K562 (cell line): Measurements from ENCODE around the gene SIGLEC14. TPM values are rescaled to one million over a fixed set of nuclear protein-coding genes. Genes with fewer than 3 reads are reported as not detected.

Experiments used
- ATAC-seq: fragments of 200-7000 bp; cut with Tn5 transposase; 3 replicates; pipeline ENCODE4 v1.9.1; 2020; ENCODE audit warnings: moderate library complexity
- BruUV-seq: library from RNA; stranded (reverse); fragments of 400-500 nt; replicated peaks from 2 replicates; lab custom pipeline; 2021; lab: Mats Ljungman, UMichigan
- CTCF ChIA-PET: fragments of 300-600 bp; formaldehyde crosslinking; extraction: SDS; loops from one replicate; lab custom pipeline; 2021; ENCODE audit warnings: low intra/inter-chr PET ratio; lab: Yijun Ruan, JAX
- POLR2A ChIA-PET: fragments of 300-600, 350-650 bp; sonication (Branson Sonifier 250); formaldehyde crosslinking; extraction: SDS; loops from one replicate; lab custom pipeline; 2021; ENCODE audit warnings: antibody characterized with exemption, inconsistent platforms; lab: Yijun Ruan, JAX
- DNase-seq, 4 experiments: peaks; one replicate each; pipeline versions ENCODE4 v3.0.0 to v3.0.0-alpha.2; 2011 to 2018; ENCODE audit warnings: low spot score in 3 of 4, mixed read lengths in 3 of 4; ENCODE audit errors: extremely low read depth in 1 of 4
- FAIRE-seq: peaks from 2 replicates; lab custom pipeline; 2011; peaks lifted over from hg19 to GRCh38; lab: Jason Lieb, UNC
- H2AFZ ChIP-seq: 2 replicates; pipeline ENCODE4 v1.6.0; 2011; ENCODE audit warnings: low read depth, low read length, control low read depth, inconsistent platforms
- H3K27ac ChIP-seq: fragments of 200-600 bp; 3 replicates; pipeline ENCODE4 v1.8.0; 2011; ENCODE audit warnings: low read depth, mild to moderate bottlenecking, control low read depth, inconsistent platforms, low read length, moderate library complexity, mixed read lengths; ENCODE audit errors: extremely low read depth
- H3K27me3 ChIP-seq, 2 experiments: fragments of 300-600 bp in 1 of 2; 2 replicates in 1 of 2; 3 replicates in 1 of 2; pipeline versions ENCODE4 v1.6.0 to v1.8.0; 2011; ENCODE audit warnings: inconsistent platforms in 2 of 2, low read length in 2 of 2, mild to moderate bottlenecking in 1 of 2, mixed read lengths in 1 of 2, moderate library complexity in 1 of 2; ENCODE audit not compliant: control insufficient read depth in 2 of 2, insufficient read depth in 2 of 2
- H3K36me3 ChIP-seq: fragments of 300-600 bp; 3 replicates; pipeline ENCODE4 v1.8.0; 2011; ENCODE audit warnings: mild to moderate bottlenecking, low read length, inconsistent platforms; ENCODE audit not compliant: control insufficient read depth, insufficient read depth
- H3K4me1 ChIP-seq, 2 experiments: fragments of 200-600 bp in 1 of 2; replicated peaks in 1 of 2; 2 replicates in 1 of 2; 3 replicates in 1 of 2; pipeline versions ENCODE4 v1.5.1 to v1.8.0; 2011; ENCODE audit warnings: inconsistent platforms in 2 of 2, low read length in 2 of 2, mild to moderate bottlenecking in 1 of 2, mixed read lengths in 1 of 2, moderate library complexity in 1 of 2; ENCODE audit not compliant: control insufficient read depth in 2 of 2, insufficient read depth in 2 of 2
- H3K4me2 ChIP-seq: 2 replicates; pipeline ENCODE4 v1.6.1; 2011; ENCODE audit warnings: low read length, control low read depth, inconsistent platforms, mixed read lengths; ENCODE audit not compliant: insufficient read depth
- H3K4me3 ChIP-seq: fragments of 200-600 bp; sonication (generic), shearing (Covaris generic); 2 replicates; pipeline ENCODE4 v1.5.1; 2016; ENCODE audit warnings: control low read depth, inconsistent platforms
- H3K79me2 ChIP-seq: fragments of 200-600 bp; 3 replicates; pipeline ENCODE4 v1.8.0; 2011; ENCODE audit warnings: low read length, inconsistent platforms; ENCODE audit not compliant: control insufficient read depth, insufficient read depth
- H3K9ac ChIP-seq, 2 experiments: 2 replicates each; pipeline versions ENCODE4 v1.6.0 to v1.6.1; 2011; ENCODE audit warnings: low read depth in 2 of 2, low read length in 2 of 2, control low read depth in 1 of 2, inconsistent platforms in 1 of 2, mild to moderate bottlenecking in 1 of 2, mixed read lengths in 1 of 2; ENCODE audit not compliant: insufficient read depth in 1 of 2
- H3K9me1 ChIP-seq: one replicate; pipeline ENCODE4 v1.6.0; 2011; ENCODE audit warnings: inconsistent platforms, mild to moderate bottlenecking, low read length, moderate library complexity; ENCODE audit not compliant: control insufficient read depth, insufficient read depth
- H3K9me3 ChIP-seq: replicated peaks from 2 replicates; pipeline ENCODE4 v1.5.1; 2011; ENCODE audit warnings: low read depth, low read length, inconsistent platforms; ENCODE audit not compliant: control insufficient read depth, insufficient read depth
- H4K20me1 ChIP-seq: replicated peaks from 2 replicates; pipeline ENCODE4 v1.6.1; 2011; ENCODE audit warnings: low read length, inconsistent platforms, mixed read lengths; ENCODE audit not compliant: control insufficient read depth, insufficient read depth
- DDX20 ChIP-seq: fragments of 450-650 bp; IDR thresholded peaks from 2 replicates; pipeline ENCODE4 v1.6.1; 2016; ENCODE audit warnings: missing genetic modification characterization, low read depth, mild to moderate bottlenecking, missing compliant biosample characterization, moderate library complexity
- KLF10 ChIP-seq: fragments of 250-450 bp; sonication (Bioruptor Pico); IDR thresholded peaks from 2 replicates; pipeline ENCODE4 v1.6.1; 2021; ENCODE audit warnings: matching md5 sums
- MTA1 ChIP-seq: fragments of 450-650 bp; IDR thresholded peaks from 2 replicates; pipeline ENCODE4 v1.6.1; 2017; ENCODE audit warnings: borderline replicate concordance
- MYNN ChIP-seq, 2 experiments: sonication (generic); formaldehyde crosslinking in 1 of 2; IDR thresholded peaks; 2 replicates each; pipeline versions ENCODE4 v1.5.0 to v1.6.1; 2016 to 2020; ENCODE audit warnings: antibody characterized with exemption in 1 of 2, missing genetic modification reagents in 1 of 2
- SIRT6 ChIP-seq: IDR thresholded peaks from one replicate; pipeline ENCODE4 v1.6.1; 2012; ENCODE audit warnings: low read depth, mild to moderate bottlenecking, control low read depth, inconsistent platforms, low read length, moderate library complexity
- SMARCC2 ChIP-seq: fragments of 450-650 bp; IDR thresholded peaks from 2 replicates; pipeline ENCODE4 v1.6.1; 2017; ENCODE audit warnings: antibody characterized with exemption, moderate library complexity, mild to moderate bottlenecking, low read depth
- TRIM24 ChIP-seq, 2 experiments: fragments of 450-650 bp; IDR thresholded peaks; 2 replicates each; pipeline ENCODE4 v1.6.1; 2016
- WGBS: fragments of 100-300 bp; shearing (Covaris generic); methylation state at CpG from one replicate; pipeline ENCODE4 v1.1.6; 2016; ENCODE audit warnings: low coverage, mixed read lengths; ENCODE audit not compliant: insufficient coverage; ENCODE audit errors: missing lambda C conversion rate; 5-methylcytosine and 5-hydroxymethylcytosine counted together
- in situ Hi-C: fragments of 300-500 bp; cut with MboI; formaldehyde crosslinking; loops from 4 replicates; pipeline ENCODE4 v1.15.0; 2018; ENCODE audit warnings: inconsistent platforms, mixed read lengths
- intact Hi-C: fragments of 100-400 bp; cut with micrococcal nuclease; formaldehyde crosslinking; loops from 2 replicates; pipeline ENCODE4 v1.14.2; 2022
- polyA plus RNA-seq, 8 experiments: library from polyadenylated mRNA; depleted of rRNA in 4 of 8; stranded (reverse) in 5 of 8; unstranded in 3 of 8; fragments of >200 nt; fragmentation: Nextera tagmentation in 2 of 8; fragmentation: Illumina TruSeq in 1 of 8; extraction: Ambion mirVana in 2 of 8; extraction: Trizol in 1 of 8; gene quantifications; 2 replicates each; pipeline versions ENCODE4 v1.2.1 to v1.2.3, GENCODE V29; 2011 to 2014; ENCODE audit warnings: inconsistent platforms in 1 of 8, missing spikeins in 1 of 8
- total RNA-seq, 7 experiments: library from RNA; depleted of rRNA in 6 of 7; stranded (reverse); fragments of >200 nt in 6 of 7; fragmentation: Illumina TruSeq in 2 of 7; extraction: Trizol in 2 of 7; gene quantifications; 2 replicates each; pipeline versions ENCODE4 v1.2.1 to v1.2.3, GENCODE V29; 2011 to 2021; ENCODE audit warnings: low replicate concordance in 1 of 7
- TF ChIP-seq, protein P1 (sequence below), 2 experiments: fragments of 450-650 bp; IDR thresholded peaks; 2 replicates each; pipeline ENCODE4 v1.6.1; 2018; ENCODE audit warnings: mild to moderate bottlenecking in 2 of 2, low read depth in 1 of 2; ENCODE audit not compliant: partially characterized antibody in 2 of 2

Gene SIGLEC14
- total and polyA plus RNA-seq, 9 of the 15 experiments (the other 6 are each of a cell fraction or from before 2014, with no cell fraction given): not detected

DNA sequence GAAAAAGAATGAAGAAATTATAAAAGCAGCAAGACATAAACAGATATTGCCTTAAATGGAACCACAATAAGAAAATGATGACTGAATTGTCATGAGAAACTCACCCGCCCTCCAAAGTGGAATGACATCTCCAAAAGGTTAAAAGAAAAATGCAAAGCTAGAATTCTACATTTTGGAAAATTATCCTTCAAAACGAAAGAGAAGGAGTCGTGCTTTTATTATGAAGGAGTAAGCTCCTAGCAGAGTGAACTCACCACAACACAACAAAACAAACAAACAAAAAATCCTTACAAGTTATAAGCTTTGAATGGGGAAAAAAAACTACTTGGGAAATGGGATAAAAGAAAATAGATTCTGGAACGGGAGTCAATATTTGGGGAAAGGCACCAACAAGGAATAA lies 6.7 kb downstream of the SIGLEC14 start:
- DNase-seq: no peak
- 5% methylated on average over 4 of the region's 4 CpGs for WGBS
- H4K20me1 ChIP-seq: no peaks in the 10 kb centered on the region
- H2AFZ ChIP-seq: no peak overlapping the region
- ATAC-seq: no peak
- H3K4me3 ChIP-seq: no peak overlapping the region
- in situ Hi-C loops: no loop called here
- POLR2A ChIA-PET: interaction anchor here (0.7 to 1.0 kb wide), 2 partner anchors 9 to 320 kb away, joined by 3 to 4 read pairs; no protein-coding TSS in a partner anchor
- H3K27ac ChIP-seq: no peak overlapping the region
- H3K36me3 ChIP-seq: no peaks in the 10 kb centered on the region
- FAIRE-seq: no peak
- no peaks in the 10 kb centered on the region for H3K9me1 ChIP-seq
- intact Hi-C loops: loop anchor here (5.0 kb wide), 1 partner anchor 168 kb away; no protein-coding TSS in a partner anchor
- peaks cover 5 to 16% of the 10 kb centered on the region in 2 experiments; a peak in 3 of 5 replicates for H3K27me3 ChIP-seq
- TF ChIP-seq MYNN (IDR thresholded peaks at IDR 0.05) (peak; percentile 58; the same call in 1 of the 2 replicates), MYNN (CRISPR knock-in tag; IDR thresholded peaks at IDR 0.05) (no peak; the same call in 1 of the 2 replicates), DDX20 (no peak), TRIM24 (IDR thresholded peaks at IDR 0.05) (no peak), KLF10 (CRISPR knock-in tag) (no peak), SIRT6 (no peak), SMARCC2 (no peak), MTA1 (no peak)
- TF ChIP-seq, protein P1, sequence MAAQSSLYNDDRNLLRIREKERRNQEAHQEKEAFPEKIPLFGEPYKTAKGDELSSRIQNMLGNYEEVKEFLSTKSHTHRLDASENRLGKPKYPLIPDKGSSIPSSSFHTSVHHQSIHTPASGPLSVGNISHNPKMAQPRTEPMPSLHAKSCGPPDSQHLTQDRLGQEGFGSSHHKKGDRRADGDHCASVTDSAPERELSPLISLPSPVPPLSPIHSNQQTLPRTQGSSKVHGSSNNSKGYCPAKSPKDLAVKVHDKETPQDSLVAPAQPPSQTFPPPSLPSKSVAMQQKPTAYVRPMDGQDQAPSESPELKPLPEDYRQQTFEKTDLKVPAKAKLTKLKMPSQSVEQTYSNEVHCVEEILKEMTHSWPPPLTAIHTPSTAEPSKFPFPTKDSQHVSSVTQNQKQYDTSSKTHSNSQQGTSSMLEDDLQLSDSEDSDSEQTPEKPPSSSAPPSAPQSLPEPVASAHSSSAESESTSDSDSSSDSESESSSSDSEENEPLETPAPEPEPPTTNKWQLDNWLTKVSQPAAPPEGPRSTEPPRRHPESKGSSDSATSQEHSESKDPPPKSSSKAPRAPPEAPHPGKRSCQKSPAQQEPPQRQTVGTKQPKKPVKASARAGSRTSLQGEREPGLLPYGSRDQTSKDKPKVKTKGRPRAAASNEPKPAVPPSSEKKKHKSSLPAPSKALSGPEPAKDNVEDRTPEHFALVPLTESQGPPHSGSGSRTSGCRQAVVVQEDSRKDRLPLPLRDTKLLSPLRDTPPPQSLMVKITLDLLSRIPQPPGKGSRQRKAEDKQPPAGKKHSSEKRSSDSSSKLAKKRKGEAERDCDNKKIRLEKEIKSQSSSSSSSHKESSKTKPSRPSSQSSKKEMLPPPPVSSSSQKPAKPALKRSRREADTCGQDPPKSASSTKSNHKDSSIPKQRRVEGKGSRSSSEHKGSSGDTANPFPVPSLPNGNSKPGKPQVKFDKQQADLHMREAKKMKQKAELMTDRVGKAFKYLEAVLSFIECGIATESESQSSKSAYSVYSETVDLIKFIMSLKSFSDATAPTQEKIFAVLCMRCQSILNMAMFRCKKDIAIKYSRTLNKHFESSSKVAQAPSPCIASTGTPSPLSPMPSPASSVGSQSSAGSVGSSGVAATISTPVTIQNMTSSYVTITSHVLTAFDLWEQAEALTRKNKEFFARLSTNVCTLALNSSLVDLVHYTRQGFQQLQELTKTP (IDR thresholded peaks at IDR 0.05; ENCODE audit: low read depth in 1 of 2, partially characterized antibody in 2 of 2): no peak
- TF ChIP-seq, all 486 proteins: peak for 1
- Histone ChIP-seq H3K9ac (no peak overlapping the region), H3K79me2 (no peaks in the 10 kb centered on the region), H3K4me2 (no peak overlapping the region), H3K4me1 (no peaks in the 10 kb centered on the region; a peak in 1 of 5 replicates), H3K9me3 (no peaks in the 10 kb centered on the region)
- CTCF ChIA-PET: interaction anchor here (0.7 kb wide), 1 partner anchor 32 kb away, joined by 3 read pairs; no protein-coding TSS in a partner anchor
- BruUV-seq: no TSS peak
